Stimulated activated CD4-positive, alpha-beta T cell treated with anti-CD3 and anti-CD28 coated beads, Interleukin-2, amount 100 ng/mL, for 4 hours (primary cell): ENCODE measurements around the gene LPP.
"Not testable (repeated sequence)": the region's sequence is repeated elsewhere in the genome, so short reads cannot be mapped to it uniquely, and the experiment has no call there.

Experiments
- DNase-seq: peaks from one replicate; pipeline ENCODE4 v3.0.0-alpha.2; 2020; ENCODE audit warnings: low read depth

Gene LPP

GRCh38 chr3:188680189-188680588 is 526.2 kb downstream of the LPP start:
- no peak for DNase-seq

GRCh38 chr3:188680605-188681004 is 526.6 kb downstream of the LPP start:
- no peak for DNase-seq

DNA sequence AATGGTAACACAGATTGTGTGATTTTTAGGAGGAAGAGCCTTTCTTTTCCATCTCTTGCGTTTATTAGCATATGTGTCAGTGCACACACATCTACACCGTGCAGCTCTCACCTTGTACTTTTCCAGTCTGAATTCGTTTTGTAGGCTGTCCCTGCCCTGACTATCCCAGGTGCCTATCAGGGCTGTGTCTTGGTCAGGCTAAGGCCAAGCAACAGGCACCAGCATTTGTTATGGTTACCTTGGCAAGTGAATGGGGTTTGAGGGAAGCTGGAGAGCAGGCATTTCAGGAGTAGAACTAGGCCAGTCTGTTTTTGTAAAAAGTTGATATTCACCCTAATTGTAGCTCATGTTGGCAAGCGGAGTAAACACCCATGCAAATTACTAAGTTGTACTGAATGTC is 528.4 kb downstream of the LPP start:
- DNase-seq: no peak

- DNase-seq: no peak
Observed at GRCh38 chr3:188683032-188683521, 529.1 kb downstream of the LPP start.

DNA sequence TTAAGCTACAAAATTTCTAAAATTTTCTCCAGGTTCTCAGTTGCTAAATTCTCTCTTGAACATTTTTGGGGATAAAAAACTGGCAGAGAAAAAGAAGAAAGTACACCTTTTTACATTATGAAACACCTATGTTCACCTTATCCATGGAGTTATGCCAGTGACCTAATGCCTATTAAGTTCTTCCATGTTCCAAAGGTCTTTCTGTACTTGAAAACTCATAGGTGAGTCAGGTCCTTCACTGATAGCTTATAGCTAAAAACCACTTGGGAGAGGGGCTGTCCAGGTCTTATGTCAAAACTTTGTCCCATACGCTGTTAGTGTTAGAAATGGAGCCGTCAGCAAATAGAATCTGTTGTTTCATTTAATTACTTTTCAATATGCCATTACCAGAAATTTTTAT is 530.3 kb downstream of the LPP start:
- no peak for DNase-seq

DNA sequence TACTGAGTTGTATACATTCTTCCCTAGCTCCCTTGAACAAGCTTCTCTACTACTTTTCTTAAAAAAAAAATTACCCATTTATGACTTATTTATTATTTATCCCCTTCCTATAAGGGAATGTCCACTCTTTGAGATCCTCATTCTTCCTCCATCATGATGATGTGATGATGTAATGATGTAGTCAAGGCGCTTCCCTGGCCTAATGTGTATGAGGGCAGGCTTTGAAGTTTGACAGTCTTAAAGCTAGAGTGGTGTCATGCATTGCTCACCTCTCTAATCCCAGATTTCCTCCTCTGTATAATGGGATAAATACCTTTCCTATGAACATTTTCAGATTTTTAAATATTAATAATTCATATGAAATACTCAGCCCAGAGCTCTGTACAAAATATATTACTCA is 531.8 kb downstream of the LPP start:
- no peak for DNase-seq

- no peak for DNase-seq
Observed at GRCh38 chr3:188686324-188686723, 532.4 kb downstream of the LPP start.

DNA sequence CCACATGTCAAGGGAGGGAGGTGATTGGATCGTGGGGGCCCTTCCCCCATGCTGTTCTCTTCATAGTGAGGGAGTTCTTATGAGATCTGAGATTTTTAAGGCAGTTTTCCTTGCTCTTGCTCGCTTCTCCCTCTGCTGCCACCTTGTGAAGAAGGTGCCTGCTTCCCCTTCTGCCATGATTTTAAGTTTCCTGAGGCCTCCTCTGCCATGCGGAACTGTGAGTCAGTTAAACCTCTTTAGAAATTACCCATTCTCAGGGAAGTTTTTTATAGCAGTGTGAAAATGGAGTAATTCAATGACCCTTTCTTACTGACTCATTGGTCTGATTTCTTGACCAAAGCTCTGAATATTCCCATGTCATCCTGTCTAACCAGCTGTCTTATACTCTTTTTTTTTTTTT is 533.4 kb downstream of the LPP start:
- DNase-seq: no peak

GRCh38 chr3:188689101-188689574 is 535.2 kb downstream of the LPP start:
- DNase-seq: no peak

DNA sequence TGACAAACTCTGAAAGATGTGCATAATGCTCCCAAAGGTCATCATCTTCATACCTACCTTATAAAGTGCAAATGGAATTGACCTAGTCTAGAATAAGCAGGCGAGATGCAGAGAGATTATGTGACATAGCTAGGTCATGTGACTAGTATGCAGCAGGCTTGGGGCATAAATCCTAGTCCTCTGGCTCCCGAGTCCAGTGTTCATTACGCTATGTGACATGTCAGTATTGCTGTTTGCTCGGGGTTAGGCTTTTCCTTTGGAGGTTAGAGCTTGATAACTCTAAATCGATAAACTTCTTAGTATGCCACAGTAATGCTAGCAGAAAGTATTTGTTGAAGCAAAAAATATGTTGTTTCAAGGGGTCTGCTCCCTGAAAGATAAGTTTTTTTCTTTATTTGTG is 536.1 kb downstream of the LPP start:
- DNase-seq: no peak

DNA sequence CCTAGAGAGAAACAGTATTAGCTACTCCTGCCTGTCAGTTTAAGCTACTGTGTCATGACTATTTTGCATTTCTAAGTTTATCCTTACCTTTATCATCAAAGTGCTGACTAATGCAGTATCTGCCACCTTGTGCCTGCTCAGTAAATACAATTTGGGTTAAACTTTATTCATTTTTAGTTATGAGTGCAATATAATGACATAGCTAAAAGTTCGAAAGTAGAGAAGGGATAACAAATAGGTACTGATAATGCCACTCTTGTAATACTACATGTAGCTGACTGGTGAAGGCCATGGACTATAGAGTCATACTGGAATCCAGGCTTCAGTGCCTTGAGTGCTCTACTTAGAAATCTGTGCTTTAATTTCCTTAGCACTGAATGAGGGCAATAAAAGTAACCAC is 537.0 kb downstream of the LPP start:
- no peak for DNase-seq

GRCh38 chr3:188691665-188692064 is 537.7 kb downstream of the LPP start:
- no peak for DNase-seq

GRCh38 chr3:188692700-188693099 is 538.7 kb downstream of the LPP start:
- DNase-seq: no peak

- no peak for DNase-seq
Observed at GRCh38 chr3:188693435-188693834, 539.5 kb downstream of the LPP start.

DNA sequence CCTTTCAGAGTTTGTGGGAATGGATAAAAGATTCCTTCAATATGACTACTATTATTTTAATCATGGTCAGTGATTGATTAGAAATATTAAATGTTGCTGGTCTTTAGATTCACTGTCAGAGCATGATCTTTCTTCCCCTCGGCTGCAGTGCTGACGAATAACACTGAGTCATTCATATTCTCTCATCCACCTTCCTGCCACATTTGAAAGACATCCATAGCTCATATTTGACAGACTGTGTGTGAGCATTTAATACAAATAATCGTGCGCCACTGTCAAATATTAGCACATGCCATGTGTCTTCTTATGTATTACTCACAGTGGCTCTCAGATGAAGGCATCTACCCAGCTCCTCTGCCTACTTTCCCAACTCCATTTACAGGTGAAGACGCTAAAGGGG is 541.3 kb downstream of the LPP start:
- no peak for DNase-seq

- no peak for DNase-seq
Observed at GRCh38 chr3:188697127-188697526, 543.2 kb downstream of the LPP start.

DNA sequence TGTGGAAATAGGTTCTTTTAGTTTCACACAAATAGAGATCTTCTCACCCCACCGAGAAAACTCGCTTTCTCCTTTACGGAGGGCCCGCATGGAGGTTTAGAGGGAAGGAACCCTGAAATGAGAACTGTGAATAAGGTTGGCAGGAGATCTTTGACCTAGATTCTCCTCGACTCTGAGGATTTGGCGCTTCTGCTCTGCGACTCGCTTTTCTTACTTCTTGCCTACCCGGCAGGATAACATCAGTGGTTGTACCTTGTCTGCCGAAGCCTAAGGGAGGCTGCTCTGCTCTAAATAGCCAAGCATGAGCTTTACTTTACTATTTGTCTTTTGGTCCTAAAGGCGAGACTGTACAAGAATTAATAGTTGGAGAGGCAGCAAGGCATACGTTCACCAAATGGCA is 544.5 kb downstream of the LPP start:
- DNase-seq: no peak

GRCh38 chr3:188700501-188700900 is 546.5 kb downstream of the LPP start:
- no peak for DNase-seq

GRCh38 chr3:188700918-188701317 is 547.0 kb downstream of the LPP start:
- DNase-seq: no peak

DNA sequence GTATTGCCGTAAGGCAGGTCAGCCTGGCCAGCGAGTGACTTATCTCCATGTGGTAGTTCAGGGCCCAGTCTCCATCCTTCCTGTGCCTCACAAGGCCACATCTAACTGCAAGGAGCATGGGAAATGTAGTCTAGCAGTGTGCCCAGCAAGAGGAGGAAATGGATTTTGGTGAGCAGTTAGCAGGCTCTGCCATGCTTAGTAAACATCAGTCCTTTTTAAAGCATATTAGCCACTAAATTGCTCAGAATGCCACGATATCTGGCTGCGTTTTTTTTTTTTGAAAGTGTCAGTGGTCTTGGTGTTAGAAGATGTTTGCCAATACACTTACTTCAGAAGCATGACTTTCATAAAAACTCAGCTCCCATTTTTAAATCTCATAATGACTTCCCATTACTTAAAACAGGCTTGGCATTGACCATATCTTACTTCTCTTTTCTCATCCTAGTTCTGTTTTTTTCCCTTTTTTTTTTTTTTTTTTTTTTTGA is 547.6 kb downstream of the LPP start:
- no peak for DNase-seq

- not testable (repeated sequence) for DNase-seq
Observed at GRCh38 chr3:188702028-188702427, 548.1 kb downstream of the LPP start.

- no peak for DNase-seq
Observed at GRCh38 chr3:188706176-188706575, 552.2 kb downstream of the LPP start.

DNA sequence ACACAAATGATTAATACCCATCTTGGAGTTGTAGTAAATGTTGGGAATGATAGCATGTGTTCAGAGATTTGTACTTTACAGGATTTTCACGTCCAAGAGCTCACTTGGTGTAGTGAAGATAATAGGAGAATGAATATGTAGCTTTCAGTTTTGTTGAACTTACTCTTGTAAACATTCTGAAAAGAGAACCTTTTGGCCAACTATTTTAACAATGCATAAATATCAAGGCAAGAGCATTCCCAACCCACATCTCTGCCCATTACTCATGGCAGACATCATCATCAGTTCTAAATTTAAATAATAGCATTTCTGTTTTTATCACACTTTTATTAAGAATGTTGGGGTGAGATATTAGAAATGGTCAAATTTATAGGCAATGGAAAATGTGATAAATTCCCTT is 552.6 kb downstream of the LPP start:
- DNase-seq: no peak

DNA sequence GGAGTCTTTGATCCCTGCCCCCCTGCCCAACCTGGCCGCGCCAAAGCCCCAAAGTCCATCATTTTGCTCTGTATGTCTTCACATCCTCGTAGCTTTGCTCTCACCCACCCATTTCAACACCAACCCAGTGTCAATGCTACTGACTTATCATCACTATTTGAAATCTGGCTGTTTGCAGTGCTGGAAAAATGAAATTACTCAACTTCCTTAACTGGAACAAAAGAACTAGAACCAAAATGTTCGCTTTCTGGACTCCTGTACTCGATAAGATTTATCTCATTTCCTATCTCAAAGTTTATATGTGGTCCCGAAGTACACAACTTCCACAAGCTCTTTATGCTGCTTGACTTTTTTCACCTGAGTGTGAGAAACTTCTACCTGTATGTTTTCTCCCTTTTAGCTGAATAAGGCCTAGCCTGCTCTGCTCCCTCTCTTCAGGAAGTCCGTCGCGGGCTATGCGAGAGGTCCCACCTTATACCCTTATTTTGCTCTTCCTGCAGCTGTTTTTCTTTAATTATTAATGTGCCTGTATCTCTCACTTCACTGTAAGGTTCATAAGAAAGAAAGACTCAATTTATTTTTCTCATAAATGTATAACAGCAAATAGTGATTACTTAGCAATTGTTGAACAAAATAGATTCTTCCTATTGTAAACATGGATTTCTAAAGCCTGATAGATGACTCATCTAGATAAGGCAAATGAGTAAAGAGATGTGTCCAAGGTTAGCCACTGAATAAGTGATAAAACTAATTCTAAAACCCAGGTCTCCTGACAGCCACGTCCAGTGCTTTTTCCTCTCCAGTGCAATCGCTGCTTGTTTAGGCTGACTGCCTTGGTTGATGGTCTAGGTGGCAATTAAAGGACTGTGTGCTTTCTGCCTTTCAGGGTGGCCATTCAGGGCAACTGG is 553.7 kb downstream of the LPP start:
- DNase-seq: no peak
